Measurements from ENCODE around the gene TIMP4. TPM values are rescaled to one million over a fixed set of nuclear protein-coding genes. Genes with fewer than 3 reads are reported as not detected.

The TIMP4 gene
- total and polyA plus RNA-seq, 11 donors, result 3.0 to 57.9 (median 18.6) TPM

DNA sequence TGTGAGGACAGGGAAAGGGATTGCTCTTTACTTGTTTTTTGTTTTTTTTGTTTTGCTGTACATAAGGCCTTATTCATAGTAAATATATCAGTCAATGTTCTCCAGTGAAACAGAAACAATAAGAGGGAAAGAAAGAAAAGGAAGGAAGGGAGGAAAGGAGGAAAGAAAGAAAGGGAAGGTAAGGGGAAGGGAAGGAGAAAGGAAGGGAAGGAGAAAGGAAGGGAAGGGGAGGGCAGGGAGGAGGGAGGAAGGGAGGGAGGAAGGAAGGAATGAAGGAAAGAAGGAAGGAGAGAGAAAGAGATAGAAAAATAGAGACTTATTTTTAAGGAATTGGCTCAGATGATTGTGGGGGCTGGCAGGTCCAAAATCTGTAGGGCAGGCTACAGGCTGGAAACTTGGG is 37.2 kb downstream of the TIMP4 start:
- H3K27me3 ChIP-seq, result peaks cover 0 to 10% (median 0%) of the 10 kb centered on the region in 9 donors
- no peak for TF ChIP-seq POLR2A (IDR thresholded peaks at IDR 0.05)
- TF ChIP-seq, protein P1, sequence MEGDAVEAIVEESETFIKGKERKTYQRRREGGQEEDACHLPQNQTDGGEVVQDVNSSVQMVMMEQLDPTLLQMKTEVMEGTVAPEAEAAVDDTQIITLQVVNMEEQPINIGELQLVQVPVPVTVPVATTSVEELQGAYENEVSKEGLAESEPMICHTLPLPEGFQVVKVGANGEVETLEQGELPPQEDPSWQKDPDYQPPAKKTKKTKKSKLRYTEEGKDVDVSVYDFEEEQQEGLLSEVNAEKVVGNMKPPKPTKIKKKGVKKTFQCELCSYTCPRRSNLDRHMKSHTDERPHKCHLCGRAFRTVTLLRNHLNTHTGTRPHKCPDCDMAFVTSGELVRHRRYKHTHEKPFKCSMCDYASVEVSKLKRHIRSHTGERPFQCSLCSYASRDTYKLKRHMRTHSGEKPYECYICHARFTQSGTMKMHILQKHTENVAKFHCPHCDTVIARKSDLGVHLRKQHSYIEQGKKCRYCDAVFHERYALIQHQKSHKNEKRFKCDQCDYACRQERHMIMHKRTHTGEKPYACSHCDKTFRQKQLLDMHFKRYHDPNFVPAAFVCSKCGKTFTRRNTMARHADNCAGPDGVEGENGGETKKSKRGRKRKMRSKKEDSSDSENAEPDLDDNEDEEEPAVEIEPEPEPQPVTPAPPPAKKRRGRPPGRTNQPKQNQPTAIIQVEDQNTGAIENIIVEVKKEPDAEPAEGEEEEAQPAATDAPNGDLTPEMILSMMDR (IDR thresholded peaks at IDR 0.05), result no peak
- DNase-seq (no peak), ATAC-seq (no peak)
- no peaks in the 10 kb centered on the region for H3K4me1 ChIP-seq
- H3K4me3 ChIP-seq, result no peak overlapping the region
- intact Hi-C loops (cut with DNase I), result no loop called here
- H3K9me3 ChIP-seq, result no peaks in the 10 kb centered on the region
- H3K36me3 ChIP-seq, result no peaks in the 10 kb centered on the region
- no peak overlapping the region for H3K27ac ChIP-seq

- WGBS, 4 donors, result 75 to 86% (median 79%) methylated on average over 5 of the region's 5 CpGs
- DNase-seq (no peak), ATAC-seq (no peak)
- peaks cover 0 to 18% (median 0%) of the 10 kb centered on the region in 9 donors for H3K27me3 ChIP-seq
- no peak overlapping the region for H3K27ac ChIP-seq
- intact Hi-C loops (cut with DNase I), result no loop called here
- no peaks in the 10 kb centered on the region for H3K4me1 ChIP-seq
- no peak overlapping the region for H3K4me3 ChIP-seq
- no peak for TF ChIP-seq POLR2A (IDR thresholded peaks at IDR 0.05)
- H3K36me3 ChIP-seq, result no peaks in the 10 kb centered on the region
- no peaks in the 10 kb centered on the region for H3K9me3 ChIP-seq
Measured at GRCh38 chr3:12120374-12121140, 38.2 kb downstream of the TIMP4 start.

GRCh38 chr3:12117473-12117872 is 41.2 kb downstream of the TIMP4 start:
- intact Hi-C loops (cut with DNase I), result no loop called here
- ATAC-seq, result no peak
- no peaks in the 10 kb centered on the region for H3K4me1 ChIP-seq

GRCh38 chr3:12116870-12117269 is 41.8 kb downstream of the TIMP4 start:
- peaks cover 0 to 16% (median 0%) of the 10 kb centered on the region in 9 donors for H3K27me3 ChIP-seq
- WGBS, 4 donors, result 64 to 70% (median 67%) methylated on average over 4 of the region's 4 CpGs
- no peak for DNase-seq

More at GRCh38 chr3:12117473-12117872, 41.2 kb downstream of the TIMP4 start:
- Histone ChIP-seq H3K36me3 (no peaks in the 10 kb centered on the region), H3K27ac (no peak overlapping the region), H3K27me3 (peaks cover 0 to 17% (median 0%) of the 10 kb centered on the region in 9 donors), H3K9me3 (no peaks in the 10 kb centered on the region), H3K4me3 (no peak overlapping the region)
- TF ChIP-seq POLR2A (IDR thresholded peaks at IDR 0.05), result no peak
- TF ChIP-seq, protein P1 (IDR thresholded peaks at IDR 0.05), result no peak
- DNase-seq, result no peak

More at GRCh38 chr3:12116870-12117269, 41.8 kb downstream of the TIMP4 start:
- no peaks in the 10 kb centered on the region for H3K9me3 ChIP-seq
- H3K4me1 ChIP-seq, result no peaks in the 10 kb centered on the region
- H3K27ac ChIP-seq, result no peak overlapping the region
- H3K36me3 ChIP-seq, result no peaks in the 10 kb centered on the region
- no peak for ATAC-seq
- no peak overlapping the region for H3K4me3 ChIP-seq
- TF ChIP-seq POLR2A (IDR thresholded peaks at IDR 0.05), result no peak
- TF ChIP-seq, protein P1 (IDR thresholded peaks at IDR 0.05), result no peak
- intact Hi-C loops (cut with DNase I), result no loop called here
